IPS-18a (cell line): ENCODE data around the gene CSTPP1.

Experiments used
- H3K27ac ChIP-seq: one replicate; pipeline ENCODE4 v1.5.1; 2013; ENCODE audit warnings: low read length
- H3K27me3 ChIP-seq: one replicate; pipeline ENCODE4 v1.6.1; 2013; ENCODE audit warnings: mild to moderate bottlenecking, low read length; ENCODE audit not compliant: control insufficient read depth, insufficient read depth
- H3K36me3 ChIP-seq: one replicate; pipeline ENCODE4 v1.6.1; 2013; ENCODE audit warnings: low read depth, low read length; ENCODE audit not compliant: control insufficient read depth
- H3K4me1 ChIP-seq: one replicate; pipeline ENCODE4 v1.6.1; 2013; ENCODE audit warnings: low read depth, low read length; ENCODE audit not compliant: control insufficient read depth
- H3K4me3 ChIP-seq: one replicate; pipeline ENCODE4 v1.5.1; 2013; ENCODE audit warnings: low read length
- H3K9ac ChIP-seq: one replicate; pipeline ENCODE4 v1.6.1; 2013; ENCODE audit warnings: mild to moderate bottlenecking, low read length, moderate library complexity
- H3K9me3 ChIP-seq: one replicate; pipeline ENCODE4 v1.6.1; 2013; ENCODE audit warnings: low read depth, low read length; ENCODE audit not compliant: control insufficient read depth

CSTPP1 gene

GRCh38 chr11:47147681-47148080 is 211.1 kb downstream of the CSTPP1 start:
- Histone ChIP-seq H3K9me3 (no peaks in the 10 kb centered on the region), H3K27me3 (no peaks in the 10 kb centered on the region), H3K9ac (no peak overlapping the region), H3K4me3 (no peak overlapping the region), H3K27ac (no peak overlapping the region), H3K4me1 (no peaks in the 10 kb centered on the region), H3K36me3 (no peaks in the 10 kb centered on the region)

GRCh38 chr11:47148270-47148669 is 211.7 kb downstream of the CSTPP1 start:
- peaks cover under 1% of the 10 kb centered on the region for H3K4me1 ChIP-seq
- no peaks in the 10 kb centered on the region for H3K9me3 ChIP-seq
- no peaks in the 10 kb centered on the region for H3K27me3 ChIP-seq
- H3K4me3 ChIP-seq: no peak overlapping the region
- no peak overlapping the region for H3K27ac ChIP-seq
- H3K9ac ChIP-seq: no peak overlapping the region
- no peaks in the 10 kb centered on the region for H3K36me3 ChIP-seq

GRCh38 chr11:47148903-47149531 is 212.5 kb downstream of the CSTPP1 start:
- Histone ChIP-seq H3K9ac (no peak overlapping the region), H3K4me1 (peaks cover 4% of the 10 kb centered on the region), H3K4me3 (no peak overlapping the region), H3K27ac (no peak overlapping the region), H3K27me3 (no peaks in the 10 kb centered on the region), H3K9me3 (no peaks in the 10 kb centered on the region), H3K36me3 (no peaks in the 10 kb centered on the region)

GRCh38 chr11:47149782-47150181 is 213.2 kb downstream of the CSTPP1 start:
- Histone ChIP-seq H3K9ac (no peak overlapping the region), H3K36me3 (no peaks in the 10 kb centered on the region), H3K27me3 (no peaks in the 10 kb centered on the region), H3K4me1 (peaks cover 4% of the 10 kb centered on the region), H3K4me3 (no peak overlapping the region), H3K27ac (no peak overlapping the region), H3K9me3 (no peaks in the 10 kb centered on the region)

GRCh38 chr11:47152126-47152952 is 215.8 kb downstream of the CSTPP1 start:
- H3K27me3 ChIP-seq: no peaks in the 10 kb centered on the region
- no peak overlapping the region for H3K27ac ChIP-seq
- H3K4me3 ChIP-seq: no peak overlapping the region
- no peak overlapping the region for H3K9ac ChIP-seq
- H3K9me3 ChIP-seq: no peaks in the 10 kb centered on the region
- H3K4me1 ChIP-seq: peaks cover 4% of the 10 kb centered on the region
- H3K36me3 ChIP-seq: no peaks in the 10 kb centered on the region

- Histone ChIP-seq H3K9ac (no peak overlapping the region), H3K9me3 (no peaks in the 10 kb centered on the region), H3K27ac (no peak overlapping the region), H3K27me3 (no peaks in the 10 kb centered on the region), H3K4me1 (peaks cover 4% of the 10 kb centered on the region), H3K4me3 (no peak overlapping the region), H3K36me3 (no peaks in the 10 kb centered on the region)
Measured at GRCh38 chr11:47152953-47153950, 216.7 kb downstream of the CSTPP1 start.

- Histone ChIP-seq H3K27me3 (no peaks in the 10 kb centered on the region), H3K4me1 (peaks cover 4% of the 10 kb centered on the region)
Measured at GRCh38 chr11:47154616-47155570, 218.3 kb downstream of the CSTPP1 start.

GRCh38 chr11:47155879-47156278 is 219.3 kb downstream of the CSTPP1 start:
- no peak overlapping the region for H3K9ac ChIP-seq
- H3K36me3 ChIP-seq: no peaks in the 10 kb centered on the region

More at GRCh38 chr11:47154616-47155570, 218.3 kb downstream of the CSTPP1 start:
- Histone ChIP-seq H3K9me3 (no peaks in the 10 kb centered on the region), H3K9ac (no peak overlapping the region), H3K4me3 (no peak overlapping the region), H3K36me3 (no peaks in the 10 kb centered on the region), H3K27ac (no peak overlapping the region)

GRCh38 chr11:47156333-47156732 is 219.8 kb downstream of the CSTPP1 start:
- no peak overlapping the region for H3K4me3 ChIP-seq
- no peak overlapping the region for H3K27ac ChIP-seq
- peaks cover 4% of the 10 kb centered on the region for H3K4me1 ChIP-seq
- H3K9me3 ChIP-seq: no peaks in the 10 kb centered on the region
- H3K9ac ChIP-seq: no peak overlapping the region
- H3K36me3 ChIP-seq: no peaks in the 10 kb centered on the region
- no peaks in the 10 kb centered on the region for H3K27me3 ChIP-seq

More at GRCh38 chr11:47155879-47156278, 219.3 kb downstream of the CSTPP1 start:
- Histone ChIP-seq H3K4me1 (peaks cover 4% of the 10 kb centered on the region), H3K4me3 (no peak overlapping the region), H3K27ac (no peak overlapping the region), H3K9me3 (no peaks in the 10 kb centered on the region), H3K27me3 (no peaks in the 10 kb centered on the region)

- Histone ChIP-seq H3K27ac (no peak overlapping the region), H3K4me3 (no peak overlapping the region), H3K9me3 (no peaks in the 10 kb centered on the region), H3K4me1 (peaks cover 4% of the 10 kb centered on the region), H3K36me3 (no peaks in the 10 kb centered on the region), H3K27me3 (no peaks in the 10 kb centered on the region), H3K9ac (no peak overlapping the region)
Measured at GRCh38 chr11:47156951-47157350, 220.4 kb downstream of the CSTPP1 start.
